A549 (cell line): ENCODE data around the gene TOGARAM2. TPM values are rescaled to one million over a fixed set of nuclear protein-coding genes. Genes with fewer than 3 reads are reported as not detected.
A peak's percentile ranks its signal among the peaks of the same experiment; 100 is the strongest.

Source experiments
- ATAC-seq, 2 experiments: fragments of 200-7000 bp in 1 of 2; fragments of >200 bp in 1 of 2; cut with Nextera tagmentation in 1 of 2; cut with Tn5 transposase in 1 of 2; 3 replicates each; pipeline versions ENCODE4 v1.8.0 to v1.9.1; 2018 to 2020; ENCODE audit warnings: mild to moderate bottlenecking in 1 of 2, moderate library complexity in 1 of 2
- CTCF ChIA-PET: fragments of 300-600 bp; sonication (Branson Sonifier 250); formaldehyde crosslinking; extraction: SDS; loops from one replicate; lab custom pipeline; 2021; ENCODE audit warnings: antibody characterized with exemption, inconsistent platforms; lab: Yijun Ruan, JAX
- POLR2A ChIA-PET: fragments of 350-600 bp; formaldehyde crosslinking; extraction: SDS; loops from one replicate; lab custom pipeline; 2021; ENCODE audit warnings: antibody characterized with exemption, inconsistent platforms; lab: Yijun Ruan, JAX
- DNase-seq, 2 experiments: peaks; one replicate each; pipeline versions ENCODE4 v3.0.0 to v3.0.0-alpha.2; 2011 to 2016; ENCODE audit warnings: low read depth in 1 of 2, low spot score in 1 of 2
- FAIRE-seq: peaks from 2 replicates; lab custom pipeline; 2011; peaks lifted over from hg19 to GRCh38; lab: Jason Lieb, UNC
- H3K27ac ChIP-seq, 2 experiments: fragments of >200 bp; sonication (Bioruptor Twin); formaldehyde crosslinking; 3 replicates each; pipeline ENCODE4 v1.5.1; 2016 to 2017
- H3K4me1 ChIP-seq: fragments of >200 bp; sonication (Bioruptor Twin); formaldehyde crosslinking; 3 replicates; pipeline ENCODE4 v1.6.1; 2016
- H3K4me2 ChIP-seq: fragments of >200 bp; sonication (Bioruptor Twin); formaldehyde crosslinking; 3 replicates; pipeline ENCODE4 v1.6.1; 2016
- H3K4me3 ChIP-seq: fragments of >200 bp; sonication (Bioruptor Twin); formaldehyde crosslinking; 3 replicates; pipeline ENCODE4 v1.5.1; 2016
- H3K9me3 ChIP-seq: fragments of >200 bp; sonication (Bioruptor Twin); formaldehyde crosslinking; 3 replicates; pipeline ENCODE4 v1.6.1; 2016
- BHLHE40 ChIP-seq: IDR thresholded peaks from 2 replicates; pipeline ENCODE4 v1.6.1; 2012; ENCODE audit warnings: low read depth, low read length, inconsistent platforms
- CBX8 ChIP-seq: fragments of 200-600 bp; sonication (generic); IDR thresholded peaks from 2 replicates; pipeline ENCODE4 v1.6.1; 2016
- CEBPB ChIP-seq, 2 experiments: fragments of >200 bp in 1 of 2; sonication (Bioruptor Twin) in 1 of 2; formaldehyde crosslinking in 1 of 2; IDR thresholded peaks; 2 replicates each; pipeline ENCODE4 v1.6.1; 2012 to 2016
- CTCF ChIP-seq: fragments of >200 bp; sonication (Bioruptor Twin); formaldehyde crosslinking; IDR thresholded peaks from 3 replicates; pipeline ENCODE4 v1.5.1; 2016
- E2F6 ChIP-seq: IDR thresholded peaks from 2 replicates; pipeline ENCODE4 v1.6.1; 2012; ENCODE audit warnings: low read depth, borderline replicate concordance
- EP300 ChIP-seq, 2 experiments: fragments of >200 bp; sonication (Bioruptor Twin); formaldehyde crosslinking; IDR thresholded peaks; 2 replicates in 1 of 2; 3 replicates in 1 of 2; pipeline ENCODE4 v1.6.1; 2016 to 2017
- FOSL2 ChIP-seq, 2 experiments: fragments of 450-650 bp in 1 of 2; fragments of >200 bp in 1 of 2; sonication (Bioruptor Twin) in 1 of 2; formaldehyde crosslinking; IDR thresholded peaks; 2 replicates each; pipeline versions ENCODE4 v1.5.0 to v1.6.1; 2016 to 2020; ENCODE audit warnings: mild to moderate bottlenecking in 1 of 2, moderate library complexity in 1 of 2
- HDAC2 ChIP-seq: fragments of 200-600 bp; sonication (generic); IDR thresholded peaks from 2 replicates; pipeline ENCODE4 v1.6.1; 2016
- HEYL ChIP-seq: fragments of 250-450 bp; sonication (Bioruptor Pico); IDR thresholded peaks from 2 replicates; pipeline ENCODE4 v1.8.0; 2021; ENCODE audit warnings: mild to moderate bottlenecking, moderate library complexity
- HOXB13 ChIP-seq: fragments of 250-450 bp; sonication (Bioruptor Pico); IDR thresholded peaks from 2 replicates; pipeline ENCODE4 v1.5.0; 2020; ENCODE audit warnings: low read depth, mild to moderate bottlenecking, moderate library complexity
- HOXB5 ChIP-seq: fragments of 250-450 bp; sonication (Bioruptor Pico); IDR thresholded peaks from 2 replicates; pipeline ENCODE4 v1.5.0; 2020; ENCODE audit warnings: mild to moderate bottlenecking, moderate library complexity
- JUNB ChIP-seq: fragments of >200 bp; sonication (Bioruptor Twin); formaldehyde crosslinking; IDR thresholded peaks from 2 replicates; pipeline ENCODE4 v1.6.1; 2016
- KDM5A ChIP-seq: fragments of 200-600 bp; sonication (generic); IDR thresholded peaks from 2 replicates; pipeline ENCODE4 v1.6.1; 2016; ENCODE audit warnings: antibody characterized with exemption, mild to moderate bottlenecking
- MYC ChIP-seq: IDR thresholded peaks from 2 replicates; pipeline ENCODE4 v1.6.1; 2012; ENCODE audit warnings: mild to moderate bottlenecking, inconsistent platforms, low read length, improper control_type of control experiment, borderline replicate concordance
- NFE2L2 ChIP-seq: fragments of 150-350 bp; conservative IDR thresholded peaks from 2 replicates; pipeline ENCODE4 v1.6.1; 2014; ENCODE audit warnings: low read length
- NPAS2 ChIP-seq: fragments of 250-450 bp; sonication (Bioruptor Pico); IDR thresholded peaks from 2 replicates; pipeline ENCODE4 v1.8.0; 2022; ENCODE audit warnings: mild to moderate bottlenecking, moderate library complexity, borderline replicate concordance
- POLR2A ChIP-seq: IDR thresholded peaks from 2 replicates; pipeline ENCODE4 v1.6.1; 2012; ENCODE audit warnings: mild to moderate bottlenecking, low read length
- RCOR1 ChIP-seq: fragments of 150-350 bp; IDR thresholded peaks from 2 replicates; pipeline ENCODE4 v1.6.1; 2014; ENCODE audit warnings: antibody characterized with exemption, low read length, low read depth
- RFX5 ChIP-seq: fragments of 450-650 bp; IDR thresholded peaks from 2 replicates; pipeline ENCODE4 v1.7.1; 2014; ENCODE audit warnings: antibody characterized with exemption, mild to moderate bottlenecking, moderate library complexity
- RNF2 ChIP-seq: fragments of 200-600 bp; sonication (generic); IDR thresholded peaks from 2 replicates; pipeline ENCODE4 v1.6.1; 2016; ENCODE audit warnings: low read depth, mild to moderate bottlenecking, antibody characterized with exemption, moderate library complexity, borderline replicate concordance
- ZC3H11A ChIP-seq: fragments of 450-650 bp; IDR thresholded peaks from 2 replicates; pipeline ENCODE4 v1.6.1; 2014; ENCODE audit warnings: antibody characterized with exemption, mild to moderate bottlenecking
- ZSCAN20 ChIP-seq: fragments of 250-450 bp; sonication (Bioruptor Pico); IDR thresholded peaks from 2 replicates; pipeline ENCODE4 v1.8.0; 2022; ENCODE audit warnings: mild to moderate bottlenecking, moderate library complexity
- WGBS: methylation state at CpG from one replicate; pipeline ENCODE4 v1.1.6; 2017; ENCODE audit errors: missing lambda C conversion rate; 5-methylcytosine and 5-hydroxymethylcytosine counted together
- polyA plus RNA-seq, 4 experiments: library from polyadenylated mRNA; depleted of rRNA in 3 of 4; stranded (reverse); fragments of >200 nt; fragmentation: RNase III in 1 of 4; extraction: RNeasy Plus Mini Kit Qiagen cat#74134 plus additional on column Dnase treatment in 1 of 4; gene quantifications; 2 replicates in 3 of 4; 3 replicates in 1 of 4; pipeline ENCODE4 v1.2.3, GENCODE V29; 2011 to 2017

TOGARAM2 gene
- polyA plus RNA-seq, 2 of the 4 experiments (the other 2 are of a cell fraction), result 0.14 to 0.35 TPM

GRCh38 chr2:29065068-29065811 lies 84.1 kb downstream of the TOGARAM2 start:
- CTCF ChIA-PET, result no interaction called here
- DNase-seq (no peak), FAIRE-seq (no peak), ATAC-seq (peak in 1 of 2 experiments; percentile 24; a peak in 2 of 6 replicates)
- no peaks in the 10 kb centered on the region for H3K9me3 ChIP-seq
- TF ChIP-seq JUNB (no peak), E2F6 (no peak)
- no peaks in the 10 kb centered on the region for H3K4me1 ChIP-seq
- WGBS, result 88% methylated on average over 10 of the region's 10 CpGs
- H3K4me2 ChIP-seq, result no peak overlapping the region
- peak overlapping the region in 1 of 2 experiments; percentile 11; a peak in 2 of 6 replicates for H3K27ac ChIP-seq
- POLR2A ChIA-PET, result interaction anchor here (0.6 kb wide), 1 partner anchor 43 kb away, joined by 3 read pairs; no protein-coding TSS in a partner anchor
- H3K4me3 ChIP-seq, result no peak overlapping the region

- DNase-seq (no peak), ATAC-seq (no peak), FAIRE-seq (no peak)
- Histone ChIP-seq H3K27ac (no peak overlapping the region), H3K4me3 (no peak overlapping the region), H3K4me2 (no peak overlapping the region), H3K9me3 (no peaks in the 10 kb centered on the region), H3K4me1 (no peaks in the 10 kb centered on the region)
- POLR2A ChIA-PET, result no interaction called here
- CTCF ChIA-PET, result interaction anchor here (0.9 to 2.7 kb wide), 4 partner anchors 11 to 115 kb away, joined by 3 to 9 read pairs (median 3); no protein-coding TSS in a partner anchor
- WGBS, result 88% methylated on average over 8 of the region's 8 CpGs
- no peak for TF ChIP-seq ZSCAN20 (CRISPR knock-in tag)
- TF ChIP-seq HDAC2, result no peak
- TF ChIP-seq BHLHE40, result no peak
- TF ChIP-seq NFE2L2, result no peak
- 0 out of 4 replicates have a peak, but pooled peaks of 1 of the 2 experiments have one; percentile 6 for TF ChIP-seq CEBPB (IDR thresholded peaks at IDR 0.05)
Observed at GRCh38 chr2:29066271-29066860, 85.3 kb downstream of the TOGARAM2 start.

GRCh38 chr2:29066997-29067605 lies 86.0 kb downstream of the TOGARAM2 start:
- no peaks in the 10 kb centered on the region for H3K4me1 ChIP-seq
- FAIRE-seq (no peak), ATAC-seq (no peak), DNase-seq (no peak)
- CTCF ChIA-PET, result interaction anchor here (0.9 to 2.7 kb wide), 4 partner anchors 10 to 114 kb away, joined by 3 to 9 read pairs (median 3); no protein-coding TSS in a partner anchor
- TF ChIP-seq POLR2A (no peak), HOXB5 (no peak)
- no peaks in the 10 kb centered on the region for H3K9me3 ChIP-seq
- 82% methylated on average over 7 of the region's 7 CpGs for WGBS
- no peak overlapping the region for H3K4me2 ChIP-seq
- H3K4me3 ChIP-seq, result no peak overlapping the region
- no peak overlapping the region for H3K27ac ChIP-seq
- POLR2A ChIA-PET, result no interaction called here

GRCh38 chr2:29068513-29068912 lies 87.4 kb downstream of the TOGARAM2 start:
- no peak overlapping the region for H3K4me2 ChIP-seq
- H3K27ac ChIP-seq, result no peak overlapping the region
- CTCF ChIA-PET, result interaction anchor here (0.6 to 2.7 kb wide), 4 partner anchors 9 to 36 kb away, joined by 3 to 9 read pairs (median 4); no protein-coding TSS in a partner anchor
- WGBS, result 70% methylated on average over 7 of the region's 7 CpGs
- no peaks in the 10 kb centered on the region for H3K4me1 ChIP-seq
- no peak for TF ChIP-seq RNF2
- no peak for TF ChIP-seq ZC3H11A
- no peak for TF ChIP-seq ZSCAN20 (CRISPR knock-in tag)
- no peak for TF ChIP-seq CBX8
- no peak for TF ChIP-seq KDM5A
- TF ChIP-seq, all 56 proteins: peak for 0
- no peak for DNase-seq
- no peaks in the 10 kb centered on the region for H3K9me3 ChIP-seq
- no peak for FAIRE-seq
- H3K4me3 ChIP-seq, result no peak overlapping the region
- POLR2A ChIA-PET, result no interaction called here
- no peak for ATAC-seq

GRCh38 chr2:29070526-29070925 lies 89.4 kb downstream of the TOGARAM2 start:
- no peak for DNase-seq
- POLR2A ChIA-PET, result no interaction called here
- Histone ChIP-seq H3K9me3 (no peaks in the 10 kb centered on the region), H3K27ac (no peak overlapping the region), H3K4me1 (no peaks in the 10 kb centered on the region), H3K4me2 (no peak overlapping the region), H3K4me3 (no peak overlapping the region)
- CTCF ChIA-PET, result interaction anchor here (0.8 to 1.1 kb wide), 3 partner anchors 9 to 57 kb away, joined by 3 read pairs; no protein-coding TSS in a partner anchor
- 76% methylated on average over 11 of the region's 12 CpGs for WGBS
- no peak for ATAC-seq
- no peak for FAIRE-seq
- no peak for TF ChIP-seq FOSL2 (IDR thresholded peaks at IDR 0.05)
- TF ChIP-seq FOSL2 (CRISPR knock-in tag; IDR thresholded peaks at IDR 0.05), result no peak
- no peak for TF ChIP-seq RCOR1
- TF ChIP-seq RNF2, result no peak
- no peak for TF ChIP-seq NPAS2
- TF ChIP-seq RFX5, result no peak
- TF ChIP-seq CTCF, result no peak
- TF ChIP-seq MYC, result no peak
- no peak for TF ChIP-seq EP300 (IDR thresholded peaks at IDR 0.05)
- TF ChIP-seq HOXB13 (CRISPR knock-in tag), result no peak
- TF ChIP-seq KDM5A, result no peak
- no peak for TF ChIP-seq HEYL
